GM12878 (cell line): ENCODE results near the gene WNT11. TPM values are rescaled to one million over a fixed set of nuclear protein-coding genes. Genes with fewer than 3 reads are reported as not detected.

ENCODE experiments used
- ATF7 ChIP-seq: fragments of 450-650 bp; IDR thresholded peaks from 2 replicates; pipeline ENCODE4 v1.6.1; 2016; ENCODE audit warnings: low read depth, mild to moderate bottlenecking
- CBX5 ChIP-seq: sonication (generic); IDR thresholded peaks from 2 replicates; pipeline ENCODE4 v1.6.1; 2016; ENCODE audit warnings: low read depth, moderate library complexity, mild to moderate bottlenecking, inconsistent platforms
- CEBPB ChIP-seq, 2 experiments: fragments of 150-350 bp in 1 of 2; IDR thresholded peaks; 2 replicates each; pipeline ENCODE4 v1.6.1; 2012 to 2014; ENCODE audit warnings: low read depth in 2 of 2, low read length in 2 of 2, borderline replicate concordance in 1 of 2, inconsistent platforms in 1 of 2
- CHD4 ChIP-seq: fragments of 200-600 bp; sonication (generic); IDR thresholded peaks from 2 replicates; pipeline ENCODE4 v1.6.1; 2016; ENCODE audit warnings: mild to moderate bottlenecking
- EP300 ChIP-seq, 2 experiments: fragments of 150-350 bp in 1 of 2; IDR thresholded peaks; 2 replicates each; pipeline ENCODE4 v1.6.1; 2011 to 2012; ENCODE audit warnings: low read depth in 2 of 2, low read length in 2 of 2, borderline replicate concordance in 1 of 2, improper control_type of control experiment in 1 of 2, inconsistent platforms in 1 of 2; ENCODE audit not compliant: control insufficient read depth in 1 of 2
- ESRRA ChIP-seq: IDR thresholded peaks from 2 replicates; pipeline ENCODE4 v1.6.1; 2012; ENCODE audit warnings: mild to moderate bottlenecking, low read length, improper control_type of control experiment
- GATAD2B ChIP-seq: fragments of 450-650 bp; conservative IDR thresholded peaks from 2 replicates; pipeline ENCODE4 v1.6.1; 2017; ENCODE audit warnings: low read depth, mild to moderate bottlenecking, moderate library complexity
- HDGF ChIP-seq: fragments of 450-650 bp; IDR thresholded peaks from 2 replicates; pipeline ENCODE4 v1.6.1; 2016; ENCODE audit warnings: antibody characterized with exemption
- IRF5 ChIP-seq: fragments of 450-650 bp; IDR thresholded peaks from 2 replicates; pipeline ENCODE4 v1.6.1; 2017; ENCODE audit warnings: borderline replicate concordance
- MAX ChIP-seq: IDR thresholded peaks from 2 replicates; pipeline ENCODE4 v1.6.1; 2012; ENCODE audit warnings: low read depth, low read length, improper control_type of control experiment
- MXI1 ChIP-seq: fragments of 150-350 bp; IDR thresholded peaks from 2 replicates; pipeline ENCODE4 v1.6.1; 2011; ENCODE audit warnings: low read depth, mild to moderate bottlenecking, inconsistent platforms, low read length, improper control_type of control experiment
- NFYB ChIP-seq: IDR thresholded peaks from 2 replicates; pipeline ENCODE4 v1.6.1; 2011; ENCODE audit warnings: low read depth, mild to moderate bottlenecking, low read length, improper control_type of control experiment, moderate library complexity; ENCODE audit not compliant: insufficient read depth
- NKRF ChIP-seq: fragments of 450-650 bp; conservative IDR thresholded peaks from 2 replicates; pipeline ENCODE4 v1.6.1; 2017; ENCODE audit warnings: mild to moderate bottlenecking, moderate library complexity
- NR2C2 ChIP-seq: IDR thresholded peaks from 2 replicates; pipeline ENCODE4 v1.6.1; 2011; ENCODE audit warnings: borderline replicate concordance, low read depth; ENCODE audit not compliant: control insufficient read depth, insufficient read length
- POLR2A ChIP-seq: IDR thresholded peaks from 2 replicates; pipeline ENCODE4 v1.6.1; 2011; ENCODE audit warnings: low read depth, mild to moderate bottlenecking, low read length
- PRDM15 ChIP-seq: fragments of 450-650 bp; formaldehyde crosslinking; IDR thresholded peaks from 2 replicates; pipeline ENCODE4 v1.4.0; 2020; ENCODE audit warnings: mild to moderate bottlenecking, moderate library complexity
- SMAD1 ChIP-seq: fragments of 450-650 bp; IDR thresholded peaks from 2 replicates; pipeline ENCODE4 v1.6.1; 2018; ENCODE audit warnings: mild to moderate bottlenecking, low read depth; ENCODE audit not compliant: partially characterized antibody
- SREBF1 ChIP-seq: IDR thresholded peaks from 2 replicates; pipeline ENCODE4 v1.6.1; 2012; ENCODE audit warnings: mild to moderate bottlenecking, low read length
- TAF1 ChIP-seq: IDR thresholded peaks from 2 replicates; pipeline ENCODE4 v1.6.1; 2011; ENCODE audit warnings: mild to moderate bottlenecking, low read depth, low read length, borderline replicate concordance
- WRNIP1 ChIP-seq: IDR thresholded peaks from 2 replicates; pipeline ENCODE4 v1.6.1; 2011; ENCODE audit warnings: low read depth, low read length, improper control_type of control experiment, borderline replicate concordance
- ZNF384 ChIP-seq: IDR thresholded peaks from 2 replicates; pipeline ENCODE4 v1.6.1; 2012; ENCODE audit warnings: low read depth, mild to moderate bottlenecking, low read length, improper control_type of control experiment, borderline replicate concordance
- polyA plus RNA-seq, 11 experiments: library from polyadenylated mRNA; depleted of rRNA in 4 of 11; unstranded in 6 of 11; stranded (reverse) in 5 of 11; fragments of >200 nt; fragmentation: Nextera tagmentation in 4 of 11; fragmentation: Illumina TruSeq in 1 of 11; extraction: Ambion mirVana in 4 of 11; extraction: Trizol in 1 of 11; gene quantifications; 1 replicate in 1 of 11; 2 replicates in 10 of 11; pipeline versions ENCODE4 v1.2.1 to v1.2.3, GENCODE V29; 2011 to 2016; ENCODE audit warnings: inconsistent platforms in 2 of 11, missing spikeins in 2 of 11, low read depth in 1 of 11
- total RNA-seq, 4 experiments: library from RNA; depleted of rRNA in 3 of 4; stranded (reverse); fragments of >200 nt in 3 of 4; fragmentation: Illumina TruSeq in 1 of 4; extraction: Trizol in 1 of 4; gene quantifications; 2 replicates each; pipeline versions ENCODE4 v1.2.1 to v1.2.3, GENCODE V29; 2013 to 2021

The WNT11 gene
- total and polyA plus RNA-seq, 10 of the 15 experiments (the other 5 are each of a cell fraction or from before 2014, with no cell fraction given) = 0.05 to 0.19 TPM; not detected in 8

- no peak for TF ChIP-seq PRDM15 (CRISPR knock-in tag)
- peak; percentile 37; the same call in 1 of the 2 replicates for TF ChIP-seq NKRF
- 0 out of 2 replicates have a peak, but pooled peaks have one; percentile 91 for TF ChIP-seq WRNIP1
- 0 out of 2 replicates have a peak, but pooled peaks have one; percentile 37 for TF ChIP-seq SREBF1
- peak; percentile 68 for TF ChIP-seq HDGF
- TF ChIP-seq MAX = 0 out of 2 replicates have a peak, but pooled peaks have one; percentile 45
- TF ChIP-seq ESRRA = no peak
- peak; percentile 67 for TF ChIP-seq MXI1
- no peak for TF ChIP-seq IRF5
- peak in 1 of 2 experiments; percentile 73; a peak in 1 of 4 replicates for TF ChIP-seq EP300 (IDR thresholded peaks at IDR 0.05; ENCODE audit: borderline replicate concordance in 1 of 2, control insufficient read depth in 1 of 2, low read depth in 2 of 2, low read length in 2 of 2)
- no peak for TF ChIP-seq ZNF384
- no peak for TF ChIP-seq TAF1
- 0 out of 2 replicates have a peak, but pooled peaks have one; percentile 64 for TF ChIP-seq ATF7
- TF ChIP-seq CEBPB (IDR thresholded peaks at IDR 0.05; ENCODE audit: borderline replicate concordance in 1 of 2, low read depth in 2 of 2, low read length in 2 of 2) = peak in 1 of 2 experiments; percentile 2; a peak in 1 of 4 replicates
- 0 out of 2 replicates have a peak, but pooled peaks have one; percentile 93 for TF ChIP-seq CBX5
- TF ChIP-seq CHD4 = no peak
- peak; percentile 77 for TF ChIP-seq POLR2A
- peak; percentile 8 for TF ChIP-seq GATAD2B
- TF ChIP-seq NR2C2 = no peak
- no peak for TF ChIP-seq SMAD1
- peak; percentile 52; the same call in 1 of the 2 replicates for TF ChIP-seq NFYB
These were observed 29.2 kb upstream of the WNT11 start (continued) for GRCh38 chr11:76235233-76236091.
